SK-N-SH (cell line): ENCODE results near the gene ARL6IP5. TPM values are rescaled to one million over a fixed set of nuclear protein-coding genes. Genes with fewer than 3 reads are reported as not detected.

Experiments used
- CTCF ChIA-PET: fragments of 300-600, 350-600 bp; formaldehyde crosslinking; extraction: SDS; loops from one replicate; lab custom pipeline; 2021; lab: Yijun Ruan, JAX
- POLR2A ChIA-PET: fragments of 350-600 bp; sonication (Branson Sonifier 250); formaldehyde crosslinking; extraction: SDS; loops from one replicate; lab custom pipeline; 2020; ENCODE audit warnings: antibody characterized with exemption, inconsistent platforms; lab: Yijun Ruan, JAX
- DNase-seq: peaks from one replicate; pipeline ENCODE4 v3.0.0; 2012
- H2AFZ ChIP-seq: fragments of 200-600 bp; sonication (generic); 2 replicates; pipeline ENCODE4 v1.8.1; 2016; ENCODE audit warnings: antibody characterized with exemption, mild to moderate bottlenecking, low read depth
- H3F3A ChIP-seq: fragments of 200-600 bp; sonication (generic); replicated peaks from 2 replicates; pipeline ENCODE3; 2016; ENCODE audit warnings: antibody characterized with exemption, mild to moderate bottlenecking; ENCODE audit not compliant: insufficient read depth
- H3K27ac ChIP-seq, 2 experiments: fragments of 200-500 bp in 1 of 2; fragments of 200-600 bp in 1 of 2; sonication (Bioruptor generic) in 1 of 2; sonication (generic), shearing (Covaris generic) in 1 of 2; 2 replicates each; pipeline versions ENCODE4 v1.5.1 to v1.6.1; 2014 to 2016; ENCODE audit warnings: low read depth in 2 of 2, inconsistent platforms in 1 of 2, low read length in 1 of 2, mild to moderate bottlenecking in 1 of 2, mixed read lengths in 1 of 2
- H3K27me3 ChIP-seq: fragments of 200-600 bp; sonication (generic), shearing (Covaris generic); 2 replicates; pipeline ENCODE4 v1.6.1; 2016; ENCODE audit warnings: mixed run types; ENCODE audit not compliant: insufficient read depth
- H3K36me3 ChIP-seq, 2 experiments: fragments of 200-500 bp in 1 of 2; fragments of 200-600 bp in 1 of 2; sonication (Bioruptor generic) in 1 of 2; sonication (generic) in 1 of 2; replicated peaks in 1 of 2; 2 replicates each; pipeline versions ENCODE3 to v1.5.1; 2014 to 2016; ENCODE audit warnings: low read length in 1 of 2, mild to moderate bottlenecking in 1 of 2; ENCODE audit not compliant: insufficient read depth in 2 of 2, control insufficient read depth in 1 of 2
- H3K4me1 ChIP-seq, 2 experiments: fragments of 200-500 bp in 1 of 2; fragments of 200-600 bp in 1 of 2; sonication (Bioruptor generic) in 1 of 2; sonication (generic), shearing (Covaris generic) in 1 of 2; 2 replicates each; pipeline versions ENCODE4 v1.5.1 to v1.6.1; 2014 to 2016; ENCODE audit warnings: low read depth in 1 of 2, low read length in 1 of 2, mixed run types in 1 of 2; ENCODE audit not compliant: insufficient read depth in 2 of 2, control insufficient read depth in 1 of 2
- H3K4me2 ChIP-seq: fragments of 200-600 bp; sonication (generic), shearing (Covaris generic); 2 replicates; pipeline ENCODE4 v1.6.1; 2017; ENCODE audit warnings: mixed run types
- H3K4me3 ChIP-seq, 2 experiments: fragments of 200-500 bp in 1 of 2; fragments of 200-600 bp in 1 of 2; sonication (Bioruptor generic) in 1 of 2; sonication (generic), shearing (Covaris generic) in 1 of 2; 2 replicates each; pipeline versions ENCODE4 v1.5.1 to v1.8.1; 2014 to 2016; ENCODE audit warnings: low read depth in 2 of 2, inconsistent platforms in 1 of 2, low read length in 1 of 2, mild to moderate bottlenecking in 1 of 2, mixed read lengths in 1 of 2, moderate library complexity in 1 of 2
- H3K79me2 ChIP-seq: fragments of 200-600 bp; sonication (generic); 2 replicates; pipeline ENCODE4 v1.8.1; 2017; ENCODE audit warnings: mild to moderate bottlenecking; ENCODE audit not compliant: insufficient read depth
- H3K9ac ChIP-seq: fragments of 200-600 bp; sonication (generic); 2 replicates; pipeline ENCODE4 v1.6.1; 2017; ENCODE audit warnings: mixed run types
- H3K9me2 ChIP-seq: fragments of 200-600 bp; sonication (generic); 2 replicates; pipeline ENCODE4 v1.6.1; 2017; ENCODE audit warnings: mixed run types
- H3K9me3 ChIP-seq: fragments of 200-600 bp; sonication (generic); 2 replicates; pipeline ENCODE4 v1.6.1; 2017; ENCODE audit warnings: mixed run types, mild to moderate bottlenecking, moderate library complexity
- H4K20me1 ChIP-seq: fragments of 200-600 bp; sonication (generic); 2 replicates; pipeline ENCODE4 v1.6.1; 2017; ENCODE audit warnings: mild to moderate bottlenecking, mixed run types; ENCODE audit not compliant: insufficient read depth
- GATA2 ChIP-seq: sonication (generic); formaldehyde crosslinking; IDR thresholded peaks from 2 replicates; pipeline ENCODE4 v1.5.0; 2020; ENCODE audit warnings: mild to moderate bottlenecking, missing genetic modification reagents
- JUND ChIP-seq: IDR thresholded peaks from 2 replicates; pipeline ENCODE4 v1.4.0; 2012
- MXI1 ChIP-seq: IDR thresholded peaks from 2 replicates; pipeline ENCODE4 v1.6.1; 2012; ENCODE audit warnings: mild to moderate bottlenecking, low read depth, low read length, improper control_type of control experiment
- NFIC ChIP-seq: IDR thresholded peaks from 2 replicates; pipeline ENCODE4 v1.4.0; 2012; ENCODE audit warnings: borderline replicate concordance
- POLR2AphosphoS5 ChIP-seq: IDR thresholded peaks from 2 replicates; pipeline ENCODE4 v1.6.1; 2012; ENCODE audit warnings: low read depth, low read length
- TAF1 ChIP-seq: IDR thresholded peaks from 2 replicates; pipeline ENCODE4 v1.6.1; 2012; ENCODE audit warnings: low read depth, mild to moderate bottlenecking, low read length, moderate library complexity, borderline replicate concordance
- TCF12 ChIP-seq: IDR thresholded peaks from 2 replicates; pipeline ENCODE4 v1.4.0; 2012
- USF2 ChIP-seq: fragments of 150-350 bp; IDR thresholded peaks from 2 replicates; pipeline ENCODE4 v1.6.1; 2017; ENCODE audit warnings: antibody characterized with exemption, low read length, low read depth, borderline replicate concordance
- polyA plus RNA-seq, 3 experiments: library from polyadenylated mRNA; depleted of rRNA; stranded (reverse); fragments of >200 nt; gene quantifications; 2 replicates each; pipeline ENCODE4 v1.2.3, GENCODE V29; 2012
- TF ChIP-seq, protein P1 (sequence below): IDR thresholded peaks from 2 replicates; pipeline ENCODE4 v1.6.1; 2012; ENCODE audit warnings: mild to moderate bottlenecking, low read depth, low read length, moderate library complexity

Gene ARL6IP5
- polyA plus RNA-seq, 1 of the 3 experiments (the other 2 are of a cell fraction), result 64.6 TPM

DNA sequence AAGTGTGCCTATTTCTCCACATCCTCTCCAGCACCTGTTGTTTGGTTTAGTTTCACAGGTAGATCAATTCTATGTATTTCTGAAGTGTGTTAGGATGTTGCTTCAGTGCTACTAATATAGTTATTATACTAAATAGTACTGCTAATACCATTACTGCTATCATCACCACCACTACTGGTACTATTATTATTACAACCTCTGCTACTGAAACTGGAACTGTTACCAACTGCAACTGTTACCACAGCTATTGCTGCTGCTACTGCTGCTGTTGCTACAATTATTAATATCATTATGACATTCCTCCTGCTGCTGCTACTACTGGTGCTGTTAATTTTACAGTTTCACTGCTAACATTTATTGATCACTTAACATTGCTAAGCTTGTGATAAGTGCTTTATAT, 46.0 kb downstream of the ARL6IP5 start:
- no peak overlapping the region for H3K4me3 ChIP-seq
- no peaks in the 10 kb centered on the region for H3K4me1 ChIP-seq
- CTCF ChIA-PET, result interaction anchor here (3.6 to 3.7 kb wide), 2 partner anchors 10 to 31 kb away, joined by 15 to 19 read pairs; no protein-coding TSS in a partner anchor
- no peaks in the 10 kb centered on the region for H4K20me1 ChIP-seq
- H3K4me2 ChIP-seq, result no peak overlapping the region
- H3K9ac ChIP-seq, result no peak overlapping the region
- H3K36me3 ChIP-seq, result no peaks in the 10 kb centered on the region
- H3K27ac ChIP-seq, result no peak overlapping the region
- no peaks in the 10 kb centered on the region for H3F3A ChIP-seq
- no peak overlapping the region for H2AFZ ChIP-seq
- no peaks in the 10 kb centered on the region for H3K9me2 ChIP-seq
- no peaks in the 10 kb centered on the region for H3K79me2 ChIP-seq
- no peaks in the 10 kb centered on the region for H3K27me3 ChIP-seq
- no peaks in the 10 kb centered on the region for H3K9me3 ChIP-seq
- no peak for TF ChIP-seq USF2
- no peak for TF ChIP-seq GATA2
- TF ChIP-seq POLR2AphosphoS5, result no peak
- no peak for DNase-seq
- POLR2A ChIA-PET, result no interaction called here

GRCh38 chr3:69137005-69137404, 52.3 kb downstream of the ARL6IP5 start:
- H3K4me1 ChIP-seq, result no peaks in the 10 kb centered on the region
- H3K9me2 ChIP-seq, result no peaks in the 10 kb centered on the region
- TF ChIP-seq TAF1 (no peak), MXI1 (no peak), GATA2 (no peak), TCF12 (0 out of 2 replicates have a peak, but pooled peaks have one; percentile 13), JUND (0 out of 2 replicates have a peak, but pooled peaks have one; percentile 4), NFIC (0 out of 2 replicates have a peak, but pooled peaks have one; percentile 26)
- TF ChIP-seq, protein P1, sequence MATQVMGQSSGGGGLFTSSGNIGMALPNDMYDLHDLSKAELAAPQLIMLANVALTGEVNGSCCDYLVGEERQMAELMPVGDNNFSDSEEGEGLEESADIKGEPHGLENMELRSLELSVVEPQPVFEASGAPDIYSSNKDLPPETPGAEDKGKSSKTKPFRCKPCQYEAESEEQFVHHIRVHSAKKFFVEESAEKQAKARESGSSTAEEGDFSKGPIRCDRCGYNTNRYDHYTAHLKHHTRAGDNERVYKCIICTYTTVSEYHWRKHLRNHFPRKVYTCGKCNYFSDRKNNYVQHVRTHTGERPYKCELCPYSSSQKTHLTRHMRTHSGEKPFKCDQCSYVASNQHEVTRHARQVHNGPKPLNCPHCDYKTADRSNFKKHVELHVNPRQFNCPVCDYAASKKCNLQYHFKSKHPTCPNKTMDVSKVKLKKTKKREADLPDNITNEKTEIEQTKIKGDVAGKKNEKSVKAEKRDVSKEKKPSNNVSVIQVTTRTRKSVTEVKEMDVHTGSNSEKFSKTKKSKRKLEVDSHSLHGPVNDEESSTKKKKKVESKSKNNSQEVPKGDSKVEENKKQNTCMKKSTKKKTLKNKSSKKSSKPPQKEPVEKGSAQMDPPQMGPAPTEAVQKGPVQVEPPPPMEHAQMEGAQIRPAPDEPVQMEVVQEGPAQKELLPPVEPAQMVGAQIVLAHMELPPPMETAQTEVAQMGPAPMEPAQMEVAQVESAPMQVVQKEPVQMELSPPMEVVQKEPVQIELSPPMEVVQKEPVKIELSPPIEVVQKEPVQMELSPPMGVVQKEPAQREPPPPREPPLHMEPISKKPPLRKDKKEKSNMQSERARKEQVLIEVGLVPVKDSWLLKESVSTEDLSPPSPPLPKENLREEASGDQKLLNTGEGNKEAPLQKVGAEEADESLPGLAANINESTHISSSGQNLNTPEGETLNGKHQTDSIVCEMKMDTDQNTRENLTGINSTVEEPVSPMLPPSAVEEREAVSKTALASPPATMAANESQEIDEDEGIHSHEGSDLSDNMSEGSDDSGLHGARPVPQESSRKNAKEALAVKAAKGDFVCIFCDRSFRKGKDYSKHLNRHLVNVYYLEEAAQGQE, result no peak
- no peaks in the 10 kb centered on the region for H3K9me3 ChIP-seq
- no peak overlapping the region for H2AFZ ChIP-seq
- no peaks in the 10 kb centered on the region for H3K36me3 ChIP-seq
- no peak overlapping the region for H3K9ac ChIP-seq
- no peaks in the 10 kb centered on the region for H3K27me3 ChIP-seq
- no peak overlapping the region for H3K4me2 ChIP-seq
- H3K27ac ChIP-seq, result no peak overlapping the region
- H4K20me1 ChIP-seq, result no peaks in the 10 kb centered on the region
- no peaks in the 10 kb centered on the region for H3F3A ChIP-seq
- CTCF ChIA-PET, result interaction anchor here (1.2 to 3.2 kb wide), 5 partner anchors 8 to 314 kb away, joined by 3 to 10 read pairs (median 4); no protein-coding TSS in a partner anchor
- DNase-seq, result no peak
- POLR2A ChIA-PET, result no interaction called here
- H3K4me3 ChIP-seq, result no peak overlapping the region
- no peaks in the 10 kb centered on the region for H3K79me2 ChIP-seq
